ENCODE results near the gene FNBP1L. TPM values are rescaled to one million over a fixed set of nuclear protein-coding genes. Genes with fewer than 3 reads are reported as not detected.

Gene FNBP1L
- total RNA-seq, 2 donors from 2014 or later, result 3.1 to 4.9 TPM

DNA sequence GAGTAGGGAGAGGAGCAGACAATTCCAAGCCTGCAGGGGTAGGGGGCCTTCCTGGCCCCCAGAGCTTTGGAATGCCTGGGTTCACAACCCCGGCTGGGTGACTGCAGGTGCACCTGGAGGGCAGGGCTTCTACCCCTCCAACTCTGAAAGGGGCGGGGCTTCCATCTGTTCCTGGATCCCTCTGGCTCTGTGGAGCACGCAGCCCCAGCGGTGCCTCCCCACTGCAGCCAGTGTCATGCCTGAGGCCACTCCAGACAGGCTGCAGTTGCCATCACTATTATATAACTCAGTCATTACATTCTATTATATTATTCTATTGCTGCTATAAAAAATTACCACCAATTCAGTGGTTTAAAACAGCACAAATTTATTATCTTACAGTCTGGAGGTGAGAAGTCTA lies 12.5 kb upstream of the FNBP1L start:
- ATAC-seq, result no peak
- no peak overlapping the region for H3K27ac Mint-ChIP-seq
- no peak for DNase-seq
- H3K4me1 Mint-ChIP-seq, result peaks cover 3% of the 10 kb centered on the region
- H3K9me3 ChIP-seq (ENCODE audit: control insufficient read depth, low read length, poor library complexity, severe bottlenecking), result no peaks in the 10 kb centered on the region
- no peak overlapping the region for H3K4me3 Mint-ChIP-seq
- no peaks in the 10 kb centered on the region for H3K36me3 Mint-ChIP-seq (ENCODE audit: low read depth)
- peaks cover 10% of the 10 kb centered on the region for H3K27me3 Mint-ChIP-seq

- DNase-seq (no peak), ATAC-seq (no peak)
- Mint-ChIP-seq H3K36me3 (ENCODE audit: low read depth) (no peaks in the 10 kb centered on the region), H3K4me3 (no peak overlapping the region), H3K27ac (no peak overlapping the region), H3K4me1 (peaks cover 3% of the 10 kb centered on the region), H3K27me3 (peaks cover 10% of the 10 kb centered on the region)
- H3K9me3 ChIP-seq (ENCODE audit: control insufficient read depth, low read length, poor library complexity, severe bottlenecking), result no peaks in the 10 kb centered on the region
Measured at GRCh38 chr1:93436496-93436895, 11.4 kb upstream of the FNBP1L start.

DNA sequence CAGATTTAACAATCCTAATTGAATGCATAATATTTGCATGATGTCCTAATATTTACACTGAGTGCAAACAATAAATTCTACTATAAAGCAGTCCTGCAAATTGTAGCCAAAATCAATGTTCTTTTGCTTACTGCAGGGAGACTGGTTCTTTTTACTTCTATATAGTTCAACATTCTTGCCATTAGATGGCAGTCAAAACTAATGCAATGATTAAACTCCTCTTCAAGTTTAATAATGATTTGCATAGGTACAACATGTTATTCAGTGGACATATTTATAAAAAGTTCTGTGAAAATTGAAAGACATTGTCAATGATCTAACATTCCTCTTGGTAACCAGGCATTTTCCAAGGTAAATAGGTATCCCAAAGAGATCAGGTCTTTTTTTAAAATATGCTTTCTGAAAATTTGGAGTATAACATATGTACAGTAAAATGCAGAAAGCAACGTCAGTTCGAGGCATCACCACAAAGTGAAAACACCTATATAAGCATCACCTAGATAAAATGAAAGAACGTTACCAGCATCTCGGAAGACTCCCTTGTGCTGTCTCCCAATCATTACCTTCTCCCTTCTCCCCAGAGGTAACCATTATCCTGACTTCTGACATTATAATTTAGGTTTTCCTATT lies 9.8 kb upstream of the FNBP1L start:
- ATAC-seq (peak; percentile 79), DNase-seq (no peak)

DNA sequence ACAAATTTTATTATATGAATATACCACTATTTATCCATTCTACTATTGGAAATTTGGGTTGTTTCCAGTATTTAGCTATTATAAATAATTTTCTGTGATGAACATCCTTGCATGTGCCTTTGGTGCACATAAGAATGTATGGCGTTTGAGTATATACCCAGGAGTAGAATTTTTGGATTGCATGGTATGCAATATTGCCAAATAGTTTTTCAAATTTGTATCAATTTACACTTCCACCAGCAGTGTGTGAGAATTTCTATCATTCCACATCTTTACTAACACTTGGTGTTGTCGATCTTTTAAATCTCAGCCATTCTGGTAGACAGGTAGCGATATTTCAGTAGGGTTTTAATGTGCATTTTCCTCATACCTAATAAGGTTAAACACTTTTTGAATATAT lies 9.2 kb upstream of the FNBP1L start:
- DNase-seq, result no peak
- no peaks in the 10 kb centered on the region for H3K36me3 Mint-ChIP-seq (ENCODE audit: low read depth)
- no peak for ATAC-seq
- H3K9me3 ChIP-seq (ENCODE audit: control insufficient read depth, low read length, poor library complexity, severe bottlenecking), result no peaks in the 10 kb centered on the region
- H3K4me3 Mint-ChIP-seq, result no peak overlapping the region
- H3K4me1 Mint-ChIP-seq, result peaks cover 6% of the 10 kb centered on the region
- H3K27ac Mint-ChIP-seq, result no peak overlapping the region
- peaks cover 4% of the 10 kb centered on the region for H3K27me3 Mint-ChIP-seq

More for the DNA sequence above, 9.8 kb upstream of the FNBP1L start:
- Mint-ChIP-seq H3K27me3 (peaks cover 4% of the 10 kb centered on the region), H3K36me3 (ENCODE audit: low read depth) (no peaks in the 10 kb centered on the region), H3K4me3 (no peak overlapping the region), H3K4me1 (peaks cover 6% of the 10 kb centered on the region), H3K27ac (no peak overlapping the region)
- H3K9me3 ChIP-seq (ENCODE audit: control insufficient read depth, low read length, poor library complexity, severe bottlenecking), result no peaks in the 10 kb centered on the region

DNA sequence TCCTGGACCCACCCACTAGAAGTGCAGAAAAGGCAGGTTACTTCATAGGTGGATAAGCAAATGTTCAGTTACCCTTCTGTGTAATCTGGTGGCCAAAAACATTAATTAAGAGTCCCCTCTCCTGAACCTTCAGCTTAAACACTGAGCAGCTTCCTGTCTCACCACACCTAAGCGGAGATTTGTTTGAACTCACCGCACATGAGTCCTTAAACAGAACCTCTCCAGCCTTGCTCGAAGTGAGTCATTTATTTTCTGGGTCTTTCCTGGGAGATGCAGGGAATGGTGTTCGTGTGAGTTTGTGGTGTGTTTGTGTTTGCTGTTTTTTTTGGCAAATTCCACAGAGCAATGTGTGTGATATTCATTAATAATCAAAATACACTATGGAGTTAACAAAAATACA lies 7.6 kb upstream of the FNBP1L start:
- no peak overlapping the region for H3K4me3 Mint-ChIP-seq
- H3K27me3 Mint-ChIP-seq, result no peaks in the 10 kb centered on the region
- no peak for DNase-seq
- ATAC-seq, result no peak
- no peaks in the 10 kb centered on the region for H3K9me3 ChIP-seq (ENCODE audit: control insufficient read depth, low read length, poor library complexity, severe bottlenecking)
- no peak overlapping the region for H3K27ac Mint-ChIP-seq
- H3K36me3 Mint-ChIP-seq (ENCODE audit: low read depth), result no peaks in the 10 kb centered on the region
- peaks cover 6% of the 10 kb centered on the region for H3K4me1 Mint-ChIP-seq

GRCh38 chr1:93440706-93441105 lies 7.2 kb upstream of the FNBP1L start:
- H3K27ac Mint-ChIP-seq, result no peak overlapping the region
- no peaks in the 10 kb centered on the region for H3K9me3 ChIP-seq (ENCODE audit: control insufficient read depth, low read length, poor library complexity, severe bottlenecking)
- H3K4me1 Mint-ChIP-seq, result peaks cover 6% of the 10 kb centered on the region
- ATAC-seq, result no peak
- no peak overlapping the region for H3K4me3 Mint-ChIP-seq
- no peaks in the 10 kb centered on the region for H3K36me3 Mint-ChIP-seq (ENCODE audit: low read depth)
- H3K27me3 Mint-ChIP-seq, result no peaks in the 10 kb centered on the region
- no peak for DNase-seq

DNA sequence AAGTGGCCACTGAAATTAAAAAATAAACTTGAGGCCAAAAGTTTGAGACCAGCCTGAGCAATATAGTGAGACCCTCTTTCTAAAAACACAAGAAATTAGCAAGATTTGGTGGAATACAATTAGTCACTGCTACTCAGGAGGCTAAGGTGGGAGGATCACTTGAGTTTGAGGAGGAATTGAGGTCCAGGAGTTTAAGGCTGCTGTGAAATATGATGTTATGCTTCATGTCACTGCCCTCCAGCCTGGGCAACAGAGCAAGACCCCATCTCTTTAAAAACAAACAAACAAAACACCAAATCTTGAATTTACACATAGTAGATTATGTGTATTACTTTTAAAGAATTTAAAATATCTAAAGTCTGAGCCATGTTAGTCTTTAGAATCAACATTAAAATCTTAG lies 6.3 kb upstream of the FNBP1L start:
- Mint-ChIP-seq H3K27me3 (peaks cover 4% of the 10 kb centered on the region), H3K4me3 (no peak overlapping the region)

GRCh38 chr1:93442008-93442666 lies 5.8 kb upstream of the FNBP1L start:
- no peak for DNase-seq
- H3K27ac Mint-ChIP-seq, result no peak overlapping the region

More for the DNA sequence above, 6.3 kb upstream of the FNBP1L start:
- DNase-seq (no peak), ATAC-seq (no peak)
- no peaks in the 10 kb centered on the region for H3K9me3 ChIP-seq (ENCODE audit: control insufficient read depth, low read length, poor library complexity, severe bottlenecking)
- H3K4me1 Mint-ChIP-seq, result peaks cover 6% of the 10 kb centered on the region
- H3K27ac Mint-ChIP-seq, result no peak overlapping the region
- no peaks in the 10 kb centered on the region for H3K36me3 Mint-ChIP-seq (ENCODE audit: low read depth)

DNA sequence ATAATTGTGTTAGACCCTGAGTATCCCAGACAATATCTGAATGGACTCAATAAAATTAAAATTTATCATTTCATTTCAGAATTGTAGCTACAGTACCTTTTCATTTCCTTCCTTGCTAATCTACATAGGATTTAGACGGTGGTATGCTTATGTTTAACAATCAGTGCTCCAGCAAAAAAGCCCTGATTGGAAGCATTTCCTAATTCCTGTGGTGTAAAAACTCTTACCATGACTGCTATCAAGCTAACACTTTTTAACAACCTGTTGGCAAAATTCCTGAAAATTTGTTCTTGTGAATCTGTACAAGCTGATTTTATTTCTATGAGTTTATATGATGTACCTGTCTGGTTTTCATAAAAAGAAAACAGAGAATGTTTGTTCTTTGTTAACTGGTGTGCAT lies 5.2 kb upstream of the FNBP1L start:
- no peaks in the 10 kb centered on the region for H3K9me3 ChIP-seq (ENCODE audit: control insufficient read depth, low read length, poor library complexity, severe bottlenecking)
- Mint-ChIP-seq H3K27ac (no peak overlapping the region), H3K36me3 (ENCODE audit: low read depth) (no peaks in the 10 kb centered on the region), H3K27me3 (peaks cover 6% of the 10 kb centered on the region), H3K4me3 (no peak overlapping the region), H3K4me1 (peaks cover 15% of the 10 kb centered on the region)
- no peak for ATAC-seq
- no peak for DNase-seq

More at GRCh38 chr1:93442008-93442666, 5.8 kb upstream of the FNBP1L start:
- peaks cover 6% of the 10 kb centered on the region for H3K27me3 Mint-ChIP-seq
- H3K9me3 ChIP-seq (ENCODE audit: control insufficient read depth, low read length, poor library complexity, severe bottlenecking), result no peaks in the 10 kb centered on the region
- no peak overlapping the region for H3K4me3 Mint-ChIP-seq
- H3K36me3 Mint-ChIP-seq (ENCODE audit: low read depth), result no peaks in the 10 kb centered on the region
- ATAC-seq, result no peak
- peaks cover 10% of the 10 kb centered on the region for H3K4me1 Mint-ChIP-seq

DNA sequence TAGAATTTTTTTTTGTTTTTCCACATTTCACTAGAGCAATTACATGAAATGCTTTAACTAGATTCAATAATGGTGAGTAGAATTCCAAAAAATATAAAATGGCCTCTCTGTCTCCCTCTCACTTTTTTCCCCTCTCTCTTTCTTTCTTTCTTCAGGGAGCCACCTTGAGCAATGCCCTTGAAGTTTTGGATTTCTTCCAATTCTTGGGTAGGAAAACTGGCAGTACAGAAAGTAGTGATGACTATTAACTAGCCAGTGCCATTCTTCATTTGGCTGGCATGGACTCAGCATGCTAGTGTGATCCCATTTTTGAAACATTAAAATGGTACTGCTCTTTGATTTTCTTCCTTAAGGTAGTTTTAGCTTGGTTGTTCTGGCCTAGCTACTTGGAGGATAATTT lies 4.5 kb upstream of the FNBP1L start:
- ATAC-seq, result no peak
- H3K4me1 Mint-ChIP-seq, result peaks cover 12% of the 10 kb centered on the region
- H3K36me3 Mint-ChIP-seq (ENCODE audit: low read depth), result no peaks in the 10 kb centered on the region
- no peaks in the 10 kb centered on the region for H3K9me3 ChIP-seq (ENCODE audit: control insufficient read depth, low read length, poor library complexity, severe bottlenecking)
- H3K27ac Mint-ChIP-seq, result no peak overlapping the region
- DNase-seq, result no peak
- peaks cover 6% of the 10 kb centered on the region for H3K27me3 Mint-ChIP-seq
- H3K4me3 Mint-ChIP-seq, result no peak overlapping the region

GRCh38 chr1:93446837-93447451 lies 974 bp upstream of the FNBP1L start:
- H3K9me3 ChIP-seq (ENCODE audit: control insufficient read depth, low read length, poor library complexity, severe bottlenecking), result no peaks in the 10 kb centered on the region
- peaks cover 4% of the 10 kb centered on the region for H3K36me3 Mint-ChIP-seq (ENCODE audit: low read depth)
- H3K27me3 Mint-ChIP-seq, result peaks cover 24% of the 10 kb centered on the region
- H3K4me1 Mint-ChIP-seq, result peaks cover 20% of the 10 kb centered on the region
- H3K27ac Mint-ChIP-seq, result peak overlapping the region; percentile 53
- DNase-seq, result no peak
- peak overlapping the region; percentile 93 for H3K4me3 Mint-ChIP-seq
- no peak for ATAC-seq

DNA sequence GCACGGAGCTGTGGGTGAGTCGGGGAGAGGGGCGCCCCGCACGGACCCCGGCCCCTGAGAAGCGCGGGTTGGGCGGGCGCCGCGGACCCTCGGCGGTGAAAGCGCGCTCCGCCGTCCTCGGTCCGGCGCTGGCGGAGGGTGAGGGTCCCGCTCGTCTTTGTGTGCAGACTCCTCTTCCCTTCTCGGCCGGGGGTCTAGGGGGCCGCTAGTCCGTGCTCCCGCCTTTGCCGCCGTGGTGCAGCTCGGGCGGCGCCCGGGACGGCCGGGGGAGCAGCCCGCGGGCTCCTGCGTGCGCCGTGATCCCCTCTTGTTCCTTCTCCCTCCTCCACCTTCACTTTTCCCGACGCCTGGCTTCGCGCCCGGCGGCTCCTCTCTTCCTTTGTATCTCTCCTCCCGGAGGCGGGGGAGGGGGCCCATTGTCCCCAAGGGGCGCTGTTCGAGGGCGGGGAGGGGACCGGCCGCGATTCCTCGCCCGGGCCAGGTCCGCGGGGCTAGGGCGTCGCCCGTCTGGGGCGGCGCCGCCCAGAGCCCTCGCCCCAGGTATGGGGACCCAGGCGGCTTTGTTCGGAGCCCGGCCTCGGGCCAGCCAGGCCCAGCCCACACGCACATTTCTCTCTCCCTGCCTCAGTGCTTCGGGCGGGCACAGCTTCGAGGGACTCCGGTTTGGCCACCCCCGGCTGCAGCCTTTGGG lies 519 bp downstream of the FNBP1L start:
- peaks cover 4% of the 10 kb centered on the region for H3K36me3 Mint-ChIP-seq (ENCODE audit: low read depth)
- no peaks in the 10 kb centered on the region for H3K9me3 ChIP-seq (ENCODE audit: control insufficient read depth, low read length, poor library complexity, severe bottlenecking)
- H3K27me3 Mint-ChIP-seq, result peaks cover 32% of the 10 kb centered on the region
- peak overlapping the region; percentile 72 for H3K27ac Mint-ChIP-seq
- ATAC-seq (peak; percentile 55), DNase-seq (peak in 1 of 3 donors; percentile 23)
- H3K4me3 Mint-ChIP-seq, result peak overlapping the region; percentile 95
- H3K4me1 Mint-ChIP-seq, result peaks cover 19% of the 10 kb centered on the region
